ENCODE measurements around the gene TNFRSF18. TPM values are rescaled to one million over a fixed set of nuclear protein-coding genes. Genes with fewer than 3 reads are reported as not detected.

Gene TNFRSF18
- total RNA-seq, 4 donors from 2014 or later: 0.29 to 0.66 TPM; not detected in 2

GRCh38 chr1:1231400-1232207, 25.2 kb upstream of the TNFRSF18 start, which contains the start of gene SDF4:
TSS of gene SDF4 (minus strand) at chr1:1232001. CDS start at chr1:1228772, 3,229 bp downstream.
- no peaks in the 10 kb centered on the region for H3K9me3 ChIP-seq
- 2% methylated on average over 19 of the region's 99 CpGs for WGBS
- H3K4me3 ChIP-seq: peak within 1 kb of the TSS; percentile 81 to 98 (median 92)
- H3K4me1 ChIP-seq: peaks cover 32 to 68% (median 50%) of the 10 kb centered on the region in 4 donors
- peak; percentile 99 for DNase-seq (ENCODE audit: extremely low spot score)
- H3K27me3 ChIP-seq: no peaks in the 10 kb centered on the region
- intact Hi-C loops (cut with DNase I): loop anchor here (5.0 kb wide), 2 partner anchors 41 to 109 kb away; partner anchors contain the start of gene UBE2J2
- peaks cover 16 to 46% (median 33%) of the 10 kb centered on the region in 4 donors for H3K36me3 ChIP-seq
- peak within 1 kb of the TSS; percentile 89 to 97 (median 94) for H3K27ac ChIP-seq (replicated peaks in 1 of 4)
- TF ChIP-seq CTCF (IDR thresholded peaks at IDR 0.05) (no peak), POLR2AphosphoS5 (IDR thresholded peaks at IDR 0.05) (peak; percentile 73 to 76), POLR2A (IDR thresholded peaks at IDR 0.05; ENCODE audit: low read depth) (peak; percentile 48), EP300 (IDR thresholded peaks at IDR 0.05) (no peak)

GRCh38 chr1:1230656-1231399, 24.4 kb upstream of the TNFRSF18 start:
- H3K9me3 ChIP-seq: no peaks in the 10 kb centered on the region
- no peak for TF ChIP-seq POLR2A (IDR thresholded peaks at IDR 0.05; ENCODE audit: low read depth)
- TF ChIP-seq EP300 (IDR thresholded peaks at IDR 0.05): no peak
- TF ChIP-seq POLR2AphosphoS5 (IDR thresholded peaks at IDR 0.05): no peak
- no peak for TF ChIP-seq CTCF (IDR thresholded peaks at IDR 0.05)
- H3K27ac ChIP-seq (replicated peaks in 1 of 4): peak overlapping the region; percentile 89 to 97 (median 94)
- peak overlapping the region; percentile 81 to 98 (median 92) for H3K4me3 ChIP-seq
- H3K36me3 ChIP-seq: peaks cover 20 to 54% (median 40%) of the 10 kb centered on the region in 4 donors
- intact Hi-C loops (cut with DNase I): loop anchor here (5.0 kb wide), 2 partner anchors 41 to 109 kb away; partner anchors contain the start of gene UBE2J2
- WGBS: 15% methylated on average over 24 of the region's 24 CpGs
- no peaks in the 10 kb centered on the region for H3K27me3 ChIP-seq
- DNase-seq (ENCODE audit: extremely low spot score): no peak
- H3K4me1 ChIP-seq: peaks cover 32 to 72% (median 53%) of the 10 kb centered on the region in 4 donors

- 84% methylated on average over 18 of the region's 19 CpGs for WGBS
- DNase-seq (ENCODE audit: extremely low spot score): no peak
- TF ChIP-seq CTCF (IDR thresholded peaks at IDR 0.05) (no peak), POLR2A (IDR thresholded peaks at IDR 0.05; ENCODE audit: low read depth) (no peak), EP300 (IDR thresholded peaks at IDR 0.05) (no peak), POLR2AphosphoS5 (IDR thresholded peaks at IDR 0.05) (no peak)
- Histone ChIP-seq H3K4me3 (peak overlapping the region; percentile 24 to 98 (median 85)), H3K4me1 (peaks cover 32 to 73% (median 53%) of the 10 kb centered on the region in 4 donors), H3K36me3 (peaks cover 24 to 57% (median 45%) of the 10 kb centered on the region in 4 donors), H3K27ac (replicated peaks in 1 of 4) (no peak overlapping the region), H3K9me3 (no peaks in the 10 kb centered on the region), H3K27me3 (no peaks in the 10 kb centered on the region)
- intact Hi-C loops (cut with DNase I): loop anchor here (5.0 kb wide), 2 partner anchors 43 to 107 kb away; partner anchors contain the start of gene UBE2J2
These were observed 23.4 kb upstream of the TNFRSF18 start for GRCh38 chr1:1229770-1230169.

- Histone ChIP-seq H3K4me3 (no peak overlapping the region), H3K27me3 (no peaks in the 10 kb centered on the region), H3K36me3 (peaks cover 27 to 58% (median 52%) of the 10 kb centered on the region in 4 donors), H3K4me1 (peaks cover 32 to 67% (median 51%) of the 10 kb centered on the region in 4 donors), H3K9me3 (no peaks in the 10 kb centered on the region), H3K27ac (replicated peaks in 1 of 4) (no peak overlapping the region)
- intact Hi-C loops (cut with DNase I): no loop called here
- 81% methylated on average over 23 of the region's 28 CpGs for WGBS
- TF ChIP-seq POLR2AphosphoS5 (IDR thresholded peaks at IDR 0.05) (no peak), EP300 (IDR thresholded peaks at IDR 0.05) (no peak), CTCF (IDR thresholded peaks at IDR 0.05) (no peak), POLR2A (IDR thresholded peaks at IDR 0.05; ENCODE audit: low read depth) (no peak)
- DNase-seq (ENCODE audit: extremely low spot score): no peak
These were observed 22.4 kb upstream of the TNFRSF18 start for GRCh38 chr1:1228596-1229321.

Data from esophagus muscularis mucosa (tissue), 4 donors.